HG03442 (cell line): ENCODE data around the gene MSX1.

Experiments used
- ATAC-seq: cut with Tn5 transposase; IDR thresholded peaks from one replicate; pipeline ENCODE4 v1.9.1; 2021; ENCODE audit warnings: mild to moderate bottlenecking, moderate library complexity; ENCODE audit not compliant: unreplicated experiment

Gene MSX1

DNA sequence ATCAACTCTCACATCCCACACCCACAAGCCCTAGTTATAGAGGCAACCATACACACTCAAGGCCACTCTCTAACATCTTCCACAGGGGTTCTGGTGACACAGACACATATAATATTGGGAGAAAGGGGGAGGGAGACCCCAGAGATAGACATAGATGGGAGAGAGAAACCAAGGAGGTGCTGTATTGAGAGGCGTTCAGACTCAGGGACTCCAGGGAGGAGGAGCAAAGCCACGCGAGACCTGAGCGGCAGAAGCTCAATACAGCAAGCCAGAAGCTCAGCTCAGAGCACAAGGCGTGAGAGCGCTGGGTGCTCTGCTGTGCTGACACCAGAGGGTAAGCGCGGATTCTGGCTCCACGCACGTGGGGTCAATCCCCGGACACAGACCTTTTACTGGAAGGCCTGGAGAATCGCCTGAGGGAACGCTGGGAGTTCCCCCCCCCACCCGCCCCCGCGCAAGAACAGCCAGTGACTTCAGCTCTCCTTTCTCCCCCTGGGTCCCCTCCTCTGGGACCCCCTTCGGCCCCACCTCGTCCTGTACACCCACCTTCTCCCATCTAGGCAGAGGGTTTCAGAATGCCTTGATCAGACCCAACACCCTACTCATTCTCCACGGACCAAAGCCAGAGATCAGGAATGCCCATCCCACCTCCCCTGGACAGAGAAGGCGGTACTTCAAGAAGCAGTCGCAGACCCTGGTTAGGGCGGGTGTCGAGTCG lies 8.7 kb downstream of the MSX1 start:
- ATAC-seq = no peak

DNA sequence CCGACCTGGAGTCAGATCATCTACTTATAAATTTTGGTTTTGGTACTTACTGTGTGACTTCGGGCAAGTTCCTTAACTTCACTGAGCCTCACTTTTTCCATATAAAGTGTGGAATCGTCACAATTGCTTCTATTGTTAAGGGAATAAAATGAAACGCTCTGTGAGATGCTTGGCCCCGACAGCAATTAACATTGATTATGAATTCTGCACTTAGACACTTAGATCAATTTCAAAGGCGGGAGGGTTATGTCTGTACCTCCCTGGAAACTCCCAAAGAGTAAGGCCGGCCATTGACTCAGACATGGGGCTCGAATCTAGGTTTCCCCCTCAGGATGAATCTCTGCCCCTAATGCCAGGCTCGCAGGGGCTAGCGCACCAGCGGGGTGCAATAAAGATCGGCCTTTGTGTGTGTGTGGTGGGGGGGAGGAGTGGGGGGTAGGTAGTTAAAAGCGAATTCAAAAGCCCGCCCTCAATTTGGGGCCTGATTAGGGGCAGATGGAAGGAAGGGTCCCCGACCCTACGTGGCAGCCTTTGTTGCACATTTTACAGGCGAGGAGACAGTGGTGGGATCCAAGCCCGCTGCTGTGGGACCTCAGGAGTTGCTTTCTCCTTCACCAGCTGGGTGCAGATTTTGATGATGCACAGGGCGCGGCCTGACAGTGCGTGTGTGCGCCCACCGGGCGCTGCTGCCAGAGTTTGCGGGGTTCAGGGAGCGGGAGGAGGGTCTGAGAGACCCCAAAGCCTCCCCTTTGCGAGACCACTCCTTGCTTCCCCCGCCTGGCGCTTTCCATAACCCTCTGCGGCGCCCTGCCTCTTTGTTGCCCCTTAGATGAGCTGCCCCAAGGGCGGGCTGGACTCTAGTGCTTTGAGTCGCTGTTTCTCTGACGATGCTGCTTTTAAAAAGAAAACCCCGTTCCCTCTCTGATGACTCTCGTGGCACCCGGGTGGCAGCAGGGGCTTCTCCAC lies 9.6 kb downstream of the MSX1 start:
- ATAC-seq = no peak

DNA sequence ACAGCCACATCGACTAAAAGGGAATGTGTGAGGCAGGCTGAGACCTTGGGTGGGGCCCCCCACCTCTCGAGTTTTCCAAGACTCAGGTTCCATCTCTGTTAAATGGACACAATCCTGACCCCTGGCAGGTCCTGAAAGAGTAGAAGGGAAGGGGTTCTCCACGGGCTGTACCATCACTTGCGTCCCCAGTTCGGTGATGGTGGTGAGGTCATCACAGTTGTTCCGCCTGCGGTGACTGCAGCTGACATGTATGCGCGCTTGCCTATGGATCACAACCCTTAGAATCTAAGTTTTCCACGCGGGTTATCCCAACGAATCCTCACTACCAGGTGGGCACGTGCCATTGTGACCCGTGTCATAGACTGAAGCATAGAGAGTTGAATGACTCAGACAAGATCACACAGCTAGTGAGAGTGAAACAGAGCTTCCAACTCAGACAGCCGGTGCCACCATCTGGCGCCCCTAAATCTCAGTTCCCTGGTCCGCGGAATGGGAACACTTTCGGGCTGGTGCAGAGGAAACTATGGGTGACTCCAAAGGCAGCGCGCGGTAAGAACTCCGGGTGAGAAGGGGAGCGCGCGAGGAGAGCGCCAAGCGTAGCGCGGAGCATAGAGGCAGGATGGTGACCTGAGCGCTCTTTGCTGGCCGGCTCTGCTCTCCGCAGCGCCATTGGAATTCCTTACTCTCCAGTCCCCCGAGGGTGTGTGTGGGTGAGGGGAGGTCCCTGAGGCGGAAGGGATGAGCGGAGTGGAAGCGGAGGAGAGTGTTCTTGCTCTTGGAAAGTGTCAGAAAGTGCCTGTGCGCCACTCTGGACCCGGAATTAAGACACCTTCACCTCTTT lies 10.5 kb downstream of the MSX1 start:
- ATAC-seq = no peak

DNA sequence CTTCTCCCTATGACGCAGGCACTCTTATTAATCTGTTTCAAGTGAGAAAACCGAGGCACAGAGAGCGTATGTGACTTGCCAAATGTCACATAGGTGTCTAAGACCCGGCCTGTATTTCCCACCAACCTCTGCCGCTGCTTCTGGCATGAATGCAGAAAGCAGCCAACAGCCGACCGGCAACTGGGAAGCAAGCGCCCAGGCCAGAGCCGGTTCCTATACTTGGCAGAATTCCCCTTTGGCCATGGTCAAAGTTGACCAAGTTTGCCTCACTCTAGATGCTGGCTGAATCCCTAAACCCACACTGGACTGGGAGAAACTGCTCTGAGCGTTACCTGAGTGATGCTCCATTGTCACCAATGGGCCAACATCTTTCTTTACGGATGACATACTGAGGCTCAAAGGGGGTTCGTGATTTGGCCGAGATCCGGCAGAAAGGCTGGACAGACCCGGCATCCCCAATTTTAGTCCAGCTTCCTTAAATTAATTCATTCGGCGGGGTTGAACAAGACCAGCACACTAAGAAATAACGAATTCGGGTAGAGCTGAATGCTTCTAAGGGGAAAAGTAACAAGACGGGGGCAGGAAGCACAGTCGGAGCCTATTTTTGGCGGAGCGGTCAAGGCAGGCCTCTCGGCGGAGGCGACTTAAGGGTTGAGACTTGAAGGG lies 11.2 kb downstream of the MSX1 start:
- ATAC-seq = no peak

DNA sequence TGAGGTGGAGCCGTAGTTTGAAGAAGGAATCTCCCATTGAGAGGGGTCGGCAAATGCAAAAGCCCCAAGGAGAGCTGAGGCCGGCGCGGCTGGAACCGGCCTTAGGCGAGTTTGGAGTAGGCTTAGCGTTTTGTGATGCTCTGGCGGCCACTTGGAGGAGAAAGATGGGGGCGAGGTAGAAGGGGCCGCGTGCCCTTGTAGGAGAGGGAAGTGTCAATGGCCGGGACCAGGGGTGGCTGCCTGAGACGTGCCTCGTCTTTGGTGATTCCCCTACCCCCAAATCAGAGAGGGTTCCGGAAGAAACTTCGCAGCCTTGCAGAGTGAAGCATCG lies 11.7 kb downstream of the MSX1 start:
- ATAC-seq = no peak

DNA sequence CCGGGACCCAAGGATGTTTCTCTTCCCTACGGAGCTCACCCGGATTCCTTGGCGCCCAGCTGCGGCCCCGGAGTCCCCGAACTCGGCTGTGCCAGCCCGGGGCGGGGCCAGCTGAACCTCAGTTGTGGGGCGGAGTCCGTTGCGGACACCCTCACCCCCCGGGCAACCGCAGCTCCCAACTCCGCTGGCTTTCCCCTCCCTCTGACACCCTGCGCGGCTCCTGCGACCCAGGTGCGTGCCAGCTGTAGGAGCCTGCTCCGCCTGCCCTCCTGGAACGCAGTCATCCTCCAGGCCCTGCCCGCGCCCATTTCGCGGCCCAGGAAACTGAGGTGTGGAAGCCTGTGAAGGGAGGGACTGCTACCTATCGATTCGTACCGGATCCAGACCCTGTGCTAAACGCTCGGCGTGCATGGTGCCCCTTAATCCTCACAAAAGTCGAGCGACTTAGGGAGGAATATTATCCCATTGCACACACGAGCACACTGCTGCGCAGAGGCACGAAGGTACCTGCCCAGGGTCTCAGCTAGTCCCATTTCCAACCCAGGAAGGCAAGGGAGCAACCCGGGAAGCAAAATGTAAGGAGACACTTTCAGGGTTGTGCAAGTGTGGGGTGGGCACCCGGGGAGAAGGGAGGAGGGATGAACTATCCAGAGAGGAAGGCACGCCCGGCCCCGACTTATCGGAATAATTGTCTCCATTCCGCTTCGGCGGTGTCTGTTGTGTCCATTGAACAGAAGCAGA lies 12.3 kb downstream of the MSX1 start:
- ATAC-seq = no peak

DNA sequence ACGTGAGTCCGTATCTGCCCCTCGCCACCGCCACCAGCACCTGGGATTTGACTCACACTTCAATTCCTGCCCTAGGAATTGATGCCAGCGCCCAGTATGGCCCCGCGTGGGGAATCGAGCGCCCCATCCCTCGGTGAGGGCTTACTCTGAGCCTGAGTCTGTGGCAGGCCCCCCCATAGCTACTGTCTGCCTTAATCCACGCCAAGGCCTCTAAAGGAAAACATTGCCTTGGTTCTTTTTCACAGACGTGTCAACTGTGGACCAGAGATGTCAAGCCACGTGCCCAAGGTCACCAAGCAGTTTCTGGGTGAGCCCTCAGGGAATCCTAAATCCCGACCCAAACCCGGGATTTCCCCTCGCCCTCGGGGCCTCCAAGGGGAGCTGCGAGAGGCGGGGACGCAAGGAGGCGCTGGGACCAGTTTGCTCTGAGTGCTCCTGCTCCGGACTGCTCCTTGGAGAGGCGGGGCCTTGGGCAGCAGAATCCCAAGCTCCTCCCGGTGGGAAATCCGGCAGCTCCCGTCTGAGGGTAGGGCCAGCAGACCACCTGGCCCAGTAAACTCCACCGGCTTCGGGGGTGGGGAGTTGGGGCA lies 12.9 kb downstream of the MSX1 start:
- ATAC-seq = no peak

DNA sequence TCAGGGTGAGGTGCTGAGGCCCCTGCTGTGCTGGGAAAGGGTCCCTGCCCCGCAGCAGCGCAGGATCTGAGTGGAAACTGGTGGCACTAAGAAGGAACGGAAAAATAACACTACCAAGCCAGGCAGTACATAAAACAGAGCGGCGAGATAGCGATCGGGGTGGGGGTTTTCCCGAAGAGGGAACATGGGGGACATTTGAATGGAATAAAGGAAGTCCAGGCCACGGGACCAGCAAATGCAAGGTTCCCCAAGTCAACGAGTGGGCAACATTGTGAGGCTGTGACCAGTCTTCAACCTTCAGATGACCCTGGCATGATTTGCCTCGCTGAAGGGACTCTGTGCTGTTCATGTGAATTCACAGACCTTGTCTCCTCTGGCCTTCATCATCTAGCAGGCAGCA lies 13.7 kb downstream of the MSX1 start:
- no peak for ATAC-seq

DNA sequence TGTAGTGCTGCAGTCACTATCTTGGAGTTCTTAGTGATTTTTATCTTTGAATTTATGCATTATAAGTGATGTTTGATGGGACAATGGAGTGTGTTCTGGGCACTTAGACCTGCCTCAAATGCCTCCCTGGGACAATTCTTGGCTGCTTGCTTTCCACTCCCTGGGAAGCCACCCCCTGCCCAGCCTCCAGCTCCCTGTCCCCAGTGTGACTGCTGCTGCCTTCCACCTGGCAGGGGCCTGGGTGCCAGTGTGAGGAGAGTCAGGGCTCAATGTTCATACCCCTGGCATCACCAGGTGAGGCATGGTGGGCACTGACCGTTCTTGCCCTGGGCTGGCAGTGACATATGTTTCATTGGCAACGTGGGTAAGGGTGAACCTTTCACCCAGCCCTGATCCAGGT lies 14.8 kb downstream of the MSX1 start:
- ATAC-seq = no peak

DNA sequence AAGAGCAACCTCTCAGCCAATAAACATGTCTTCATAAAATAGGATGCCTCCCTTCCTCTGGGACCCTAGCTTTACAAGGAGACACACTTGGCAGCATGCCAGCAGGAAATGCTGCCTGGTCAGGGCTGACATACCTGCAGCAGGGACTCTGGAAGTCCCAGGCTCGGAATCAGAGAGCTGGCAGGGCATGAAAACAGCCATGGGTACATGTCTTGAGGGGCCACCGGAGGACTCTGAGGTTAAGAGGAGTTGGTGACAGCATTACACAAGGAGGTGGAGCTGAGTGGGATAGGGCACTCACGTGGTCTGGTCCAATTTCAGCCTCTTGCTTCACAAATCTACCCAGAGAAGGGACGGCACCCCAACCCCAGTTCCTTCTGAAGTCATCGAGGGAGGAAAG lies 15.7 kb downstream of the MSX1 start:
- no peak for ATAC-seq

DNA sequence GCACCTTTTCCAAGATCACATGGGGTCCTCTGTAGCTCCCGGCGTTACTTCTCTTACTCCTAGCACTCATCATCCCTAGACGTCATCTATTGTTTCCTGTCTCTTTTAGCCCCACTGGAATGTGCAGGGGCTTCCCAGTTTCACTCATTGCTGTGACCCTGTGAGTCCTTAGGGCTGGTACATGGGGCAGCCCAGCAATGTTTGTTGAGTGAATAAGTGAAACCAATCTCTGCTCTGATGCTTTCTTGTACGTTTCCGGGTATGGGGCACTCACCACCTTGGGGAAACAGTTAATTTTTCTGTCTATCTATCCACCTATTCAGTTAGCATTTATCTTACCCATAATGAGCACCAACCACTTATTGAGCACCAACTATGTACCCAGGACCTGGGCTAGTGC lies 16.1 kb downstream of the MSX1 start:
- ATAC-seq = no peak

DNA sequence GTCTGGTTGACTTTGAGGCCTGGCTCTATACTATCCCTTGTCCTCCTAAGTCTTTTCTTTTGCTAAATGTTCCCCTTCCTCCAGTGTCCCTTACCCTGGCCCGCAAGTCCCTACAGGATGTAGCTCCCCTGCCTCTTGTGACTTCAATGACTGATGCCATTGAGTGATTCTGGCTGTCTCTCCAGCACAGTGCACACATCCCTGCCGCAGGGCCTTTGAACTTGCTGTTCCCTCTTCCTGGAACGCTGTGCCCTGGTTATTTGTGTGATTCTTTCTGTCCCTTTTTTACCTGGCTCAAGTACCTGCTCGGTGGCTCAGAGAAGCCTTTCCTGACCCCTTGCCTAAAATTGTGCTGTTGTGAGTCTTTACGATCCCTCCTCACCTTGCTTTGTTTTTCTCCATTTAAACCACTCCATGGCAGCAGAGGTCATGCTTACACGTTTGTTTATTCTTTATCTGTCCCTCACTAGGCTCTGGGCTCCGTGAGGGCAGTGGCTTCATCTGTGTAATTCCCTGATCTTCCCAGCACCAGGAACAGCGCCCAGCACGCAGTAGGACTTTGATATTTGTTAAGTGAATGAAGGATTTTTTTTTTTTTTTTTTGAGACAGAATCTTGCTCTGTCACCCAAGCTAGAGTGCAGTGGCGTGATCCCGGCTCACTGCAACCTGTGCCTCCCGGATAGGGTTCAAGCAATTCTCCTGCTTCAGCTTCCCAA lies 17.6 kb downstream of the MSX1 start:
- ATAC-seq = no peak

DNA sequence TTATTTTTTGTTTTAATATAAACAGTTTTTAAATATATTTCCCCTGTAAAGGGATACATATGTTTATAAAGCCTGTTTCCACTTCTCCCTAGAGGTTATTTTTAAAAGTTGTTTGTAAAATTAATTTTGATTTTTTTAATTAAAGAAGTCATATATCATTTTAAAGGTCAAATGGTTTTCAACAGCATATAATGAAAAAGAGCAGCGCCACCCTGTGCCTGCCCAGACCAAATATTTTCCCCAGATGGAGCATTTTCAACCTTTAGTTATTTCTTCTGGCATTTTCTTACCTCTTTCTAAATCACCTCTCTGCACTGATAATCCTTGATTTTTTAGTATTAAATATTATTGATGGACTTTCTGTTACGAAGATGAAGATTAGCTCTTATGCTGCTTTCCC lies 21.0 kb downstream of the MSX1 start:
- ATAC-seq = no peak

DNA sequence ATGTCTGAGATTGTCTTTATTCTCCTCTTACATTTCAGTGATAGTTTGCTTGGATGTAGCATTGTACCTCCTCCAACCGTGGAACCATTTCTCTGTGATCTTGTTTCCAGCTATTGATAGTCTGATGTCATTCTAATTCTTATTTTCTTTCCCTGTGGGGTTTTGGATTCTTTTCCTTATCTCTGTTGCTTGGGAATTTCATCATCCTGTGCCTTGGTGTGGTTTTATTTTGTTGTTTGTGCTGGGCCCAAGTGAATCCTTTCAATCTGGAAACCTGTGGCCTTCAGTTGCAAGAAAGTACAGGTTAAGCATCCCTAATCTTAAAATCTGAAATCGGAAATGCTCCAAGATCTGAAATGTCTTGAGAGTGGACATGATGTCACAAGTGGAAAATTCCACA lies 22.0 kb downstream of the MSX1 start:
- ATAC-seq = no peak

DNA sequence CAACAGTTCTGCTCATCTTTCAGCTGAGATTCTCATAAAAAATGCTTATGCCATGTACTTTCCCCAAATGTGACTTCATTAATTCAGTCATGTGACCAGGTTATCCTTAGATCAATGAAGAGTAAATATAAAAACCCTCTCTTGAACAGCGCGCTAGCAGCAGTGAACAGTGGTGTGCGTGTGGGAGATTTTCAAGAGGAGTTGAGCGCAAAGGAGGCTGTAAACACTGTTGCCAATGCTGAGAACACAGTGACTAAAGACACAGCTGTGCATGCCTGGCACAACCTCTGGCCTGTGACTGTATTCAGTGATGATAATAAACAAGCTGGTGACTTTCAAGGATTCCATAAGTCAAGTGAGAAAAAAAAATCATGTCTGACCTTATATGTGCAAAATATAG lies 25.1 kb downstream of the MSX1 start:
- ATAC-seq = no peak

DNA sequence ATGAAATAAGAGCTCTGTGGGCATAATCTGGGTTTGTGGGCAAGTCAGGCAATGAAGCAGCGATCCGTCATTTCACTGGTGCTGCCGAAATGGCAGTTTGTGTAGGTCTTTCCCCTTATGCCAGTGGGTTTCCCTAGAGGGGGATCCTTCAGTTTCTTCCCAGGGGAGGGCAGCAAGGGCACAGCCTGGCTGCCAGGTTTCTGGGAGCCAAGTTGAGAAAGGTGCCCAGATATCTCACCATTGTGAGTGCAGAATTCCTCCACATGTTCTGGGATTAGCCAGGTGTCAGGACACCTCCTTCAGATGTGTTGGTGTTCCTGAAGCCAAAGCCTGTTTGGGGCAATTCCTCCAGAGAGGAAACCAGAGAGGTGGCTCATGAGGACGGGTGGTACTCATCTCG lies 28.0 kb downstream of the MSX1 start:
- no peak for ATAC-seq

DNA sequence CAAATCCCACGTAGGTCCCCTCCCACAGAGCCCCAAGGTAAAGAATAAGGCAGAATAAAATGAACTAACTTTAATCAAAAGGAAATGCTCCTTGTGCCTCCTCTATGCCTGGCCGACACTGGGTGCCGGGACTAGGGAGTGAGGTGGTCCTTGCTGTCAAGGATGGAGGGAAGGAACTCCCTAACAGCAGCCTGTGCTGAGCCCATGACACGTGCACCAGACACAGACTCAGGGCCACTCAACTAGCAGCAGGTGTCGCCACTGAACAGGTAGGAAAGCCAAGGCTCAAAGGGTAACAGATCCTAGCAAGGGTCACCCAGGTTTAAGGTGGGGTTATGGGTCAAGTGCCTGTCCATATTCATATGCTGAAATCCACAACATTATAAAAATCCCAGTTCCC lies 29.2 kb downstream of the MSX1 start:
- no peak for ATAC-seq

DNA sequence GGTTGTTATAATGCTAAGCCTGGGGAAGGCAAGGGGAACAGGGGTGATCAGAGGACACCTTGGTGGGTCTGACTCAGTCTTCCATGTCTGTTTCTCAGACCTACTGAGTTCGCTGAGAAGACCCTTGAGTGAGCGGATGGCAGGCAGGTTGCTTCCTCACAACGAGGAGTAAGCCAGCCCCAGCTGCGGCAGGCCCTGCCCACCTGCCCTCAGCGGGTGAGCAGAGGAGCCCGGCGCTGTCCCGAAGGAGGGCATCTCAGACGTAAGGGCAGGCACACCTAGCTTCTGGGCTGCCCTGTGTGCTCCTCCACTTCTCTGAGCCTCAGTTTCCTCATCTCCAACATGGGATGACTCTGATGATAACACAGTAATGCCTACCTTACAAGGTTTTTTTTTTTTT lies 30.3 kb downstream of the MSX1 start:
- ATAC-seq = no peak

DNA sequence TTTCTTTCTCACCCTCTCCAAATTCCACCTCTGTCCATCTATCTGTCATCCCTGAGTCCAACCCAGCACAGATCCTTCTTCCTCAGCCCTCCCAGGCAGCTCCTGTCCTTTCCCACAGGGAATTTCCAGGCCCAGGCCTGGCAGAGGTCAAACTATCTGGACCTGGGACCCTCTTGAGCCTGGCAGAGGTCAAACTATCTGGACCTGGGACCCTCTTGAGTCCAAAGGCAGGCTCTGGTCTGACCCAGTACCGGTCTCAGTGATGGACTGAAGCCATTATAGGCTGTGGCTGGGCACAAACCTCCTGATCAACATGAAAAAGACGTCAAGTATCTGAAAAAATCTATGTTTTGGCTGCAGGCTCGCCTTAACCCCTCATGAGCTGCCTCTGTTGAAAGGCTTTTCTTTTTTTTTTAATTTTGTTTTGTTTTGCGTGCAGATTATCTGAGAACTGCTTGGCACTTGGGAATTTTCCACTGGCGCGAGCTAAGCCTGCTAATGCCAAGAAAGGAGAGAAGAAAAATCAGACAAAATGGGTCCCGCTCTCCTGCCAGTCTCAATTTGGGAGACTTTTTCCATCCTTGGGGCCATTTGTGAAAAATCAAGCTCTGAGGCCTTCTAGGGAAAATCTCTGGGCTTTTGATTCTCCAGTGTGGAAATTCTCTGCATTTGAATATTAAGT lies 31.2 kb downstream of the MSX1 start:
- no peak for ATAC-seq
